Erythroblast (primary cell): Measurements from ENCODE around the gene FDPS.
A peak's percentile ranks its signal among the peaks of the same experiment; 100 is the strongest.

ENCODE experiments used
- DNase-seq, 2 experiments: peaks; one replicate each; lab custom pipeline; 2025; lab: John Stamatoyannopoulos, UW
- GATA1 ChIP-seq: IDR thresholded peaks from 2 replicates; pipeline ENCODE4 v1.6.1; 2011; ENCODE audit warnings: low read depth, mild to moderate bottlenecking, control low read depth, low read length, moderate library complexity
- POLR2A ChIP-seq: IDR thresholded peaks from 2 replicates; pipeline ENCODE4 v1.6.1; 2011; ENCODE audit warnings: mild to moderate bottlenecking, low read length

The FDPS gene

DNA sequence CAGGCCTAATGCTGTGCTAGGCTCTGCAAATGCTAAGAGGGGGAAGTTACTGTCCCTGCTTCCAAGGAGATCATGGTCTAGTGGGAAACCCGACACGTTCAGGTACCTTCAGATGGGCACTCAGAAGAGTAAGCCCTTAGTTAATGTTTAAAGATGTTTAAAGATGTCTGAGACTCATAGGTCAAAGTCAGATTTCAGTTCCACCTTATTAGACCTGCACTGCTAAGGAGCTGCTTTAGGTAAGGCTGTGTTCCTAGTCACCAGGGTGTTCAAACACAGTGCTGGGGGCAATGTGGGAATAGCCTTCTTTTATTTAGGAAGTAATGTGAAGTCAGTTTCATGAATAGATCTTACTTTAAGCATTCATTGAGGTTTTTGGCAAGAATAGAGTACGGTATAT lies 8.3 kb downstream of the FDPS start:
- no peak for DNase-seq
- no peak for TF ChIP-seq GATA1

DNA sequence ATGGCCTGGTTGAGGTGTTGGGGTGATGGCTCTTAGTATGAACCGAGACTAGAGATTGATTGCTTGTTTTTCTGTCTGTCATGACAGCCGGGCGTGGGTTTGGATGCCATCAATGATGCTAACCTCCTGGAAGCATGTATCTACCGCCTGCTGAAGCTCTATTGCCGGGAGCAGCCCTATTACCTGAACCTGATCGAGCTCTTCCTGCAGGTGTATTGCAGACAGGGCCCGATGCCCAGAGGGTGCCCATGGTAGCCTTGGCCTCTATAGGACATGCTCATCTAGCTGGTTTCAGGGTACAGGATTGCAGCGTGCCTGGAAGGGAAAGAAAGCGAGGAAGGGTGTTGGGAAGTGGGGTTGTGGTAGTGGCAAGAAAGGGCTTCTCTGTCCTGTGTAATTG lies 9.4 kb downstream of the FDPS start:
- no peak for DNase-seq

DNA sequence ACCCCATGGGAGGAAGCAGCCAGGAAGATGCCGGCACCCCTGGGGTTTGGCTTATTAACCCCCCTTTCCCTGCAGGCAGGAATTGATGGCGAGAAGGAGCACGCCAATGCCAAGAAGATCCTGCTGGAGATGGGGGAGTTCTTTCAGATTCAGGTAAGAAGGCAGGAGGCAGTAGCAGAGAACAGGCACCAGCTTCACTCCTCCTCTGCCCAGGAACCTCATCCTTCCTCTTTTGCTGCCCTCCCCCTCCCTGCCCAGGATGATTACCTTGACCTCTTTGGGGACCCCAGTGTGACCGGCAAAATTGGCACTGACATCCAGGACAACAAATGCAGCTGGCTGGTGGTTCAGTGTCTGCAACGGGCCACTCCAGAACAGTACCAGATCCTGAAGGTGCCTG lies 10.9 kb downstream of the FDPS start:
- TF ChIP-seq POLR2A (no peak), GATA1 (no peak)
- DNase-seq, result no peak

More for the DNA sequence above, 9.4 kb downstream of the FDPS start:
- no peak for TF ChIP-seq GATA1
- TF ChIP-seq POLR2A, result no peak

DNA sequence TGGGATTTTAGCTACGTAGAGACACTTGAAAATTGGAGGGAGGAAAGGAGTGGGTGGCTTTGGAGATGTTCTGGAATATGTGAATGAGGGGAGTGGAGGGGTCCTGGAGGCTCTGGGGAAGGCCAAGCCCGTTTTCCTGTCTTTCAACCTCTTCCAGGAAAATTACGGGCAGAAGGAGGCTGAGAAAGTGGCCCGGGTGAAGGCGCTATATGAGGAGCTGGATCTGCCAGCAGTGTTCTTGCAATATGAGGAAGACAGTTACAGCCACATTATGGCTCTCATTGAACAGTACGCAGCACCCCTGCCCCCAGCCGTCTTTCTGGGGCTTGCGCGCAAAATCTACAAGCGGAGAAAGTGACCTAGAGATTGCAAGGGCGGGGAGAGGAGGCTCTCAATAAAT lies 11.6 kb downstream of the FDPS start:
- no peak for DNase-seq
- TF ChIP-seq POLR2A (no peak), GATA1 (no peak)

DNA sequence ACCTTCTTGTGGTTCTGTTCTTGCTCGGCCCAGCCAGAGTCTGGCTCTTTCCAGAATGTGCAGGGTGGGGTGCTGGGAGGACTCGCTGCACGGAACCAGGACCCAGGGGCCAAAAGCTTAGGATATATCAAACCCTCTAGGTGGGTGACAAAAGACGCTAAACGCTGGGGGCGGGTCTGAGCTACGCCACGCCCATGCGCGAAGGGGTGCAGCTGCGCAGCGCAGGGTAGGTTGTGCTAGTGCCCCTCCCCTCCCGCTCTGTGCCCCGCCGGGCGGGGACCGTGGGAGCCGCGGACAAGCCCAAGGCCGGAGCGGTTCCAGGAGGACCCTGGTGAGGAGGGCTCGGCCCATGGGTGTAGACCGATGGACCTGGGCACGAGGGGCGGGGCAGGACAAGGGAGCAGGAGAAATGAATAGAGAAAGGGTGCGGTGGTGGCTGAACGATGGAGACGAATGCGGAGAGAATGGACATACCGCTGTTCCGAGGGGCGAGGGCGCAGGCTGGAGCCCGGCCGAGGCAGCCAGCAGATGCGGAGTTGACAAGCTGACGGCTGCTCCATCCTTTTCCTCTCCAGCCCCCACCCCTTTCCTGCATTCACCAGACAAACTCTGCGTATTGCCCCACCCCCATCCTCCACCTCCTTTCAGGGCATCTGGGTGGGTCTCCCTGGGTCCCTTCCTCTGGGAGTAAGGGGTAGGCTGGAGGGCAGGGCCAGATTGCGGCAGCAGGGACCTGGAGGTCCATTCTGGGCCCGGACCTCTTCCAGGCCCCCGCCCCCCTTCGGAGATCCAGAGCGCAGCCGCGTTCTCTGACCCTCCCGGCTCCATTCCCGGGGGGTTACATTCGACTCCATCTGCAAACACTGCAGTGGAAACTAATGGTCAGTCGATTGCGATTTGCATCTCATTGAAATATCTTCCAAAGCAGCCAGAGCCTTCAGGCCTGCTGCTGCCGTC lies 12.3 kb downstream of the FDPS start, which contains the start of gene RUSC1:
Gene RUSC1 (plus strand): TSS at position 234 of the 957 bp plus-strand sequence. CDS start 880 bp downstream, outside the sequence.
- TF ChIP-seq POLR2A (peak; percentile 45), GATA1 (no peak)
- peak; percentile 77 to 82 for DNase-seq

DNA sequence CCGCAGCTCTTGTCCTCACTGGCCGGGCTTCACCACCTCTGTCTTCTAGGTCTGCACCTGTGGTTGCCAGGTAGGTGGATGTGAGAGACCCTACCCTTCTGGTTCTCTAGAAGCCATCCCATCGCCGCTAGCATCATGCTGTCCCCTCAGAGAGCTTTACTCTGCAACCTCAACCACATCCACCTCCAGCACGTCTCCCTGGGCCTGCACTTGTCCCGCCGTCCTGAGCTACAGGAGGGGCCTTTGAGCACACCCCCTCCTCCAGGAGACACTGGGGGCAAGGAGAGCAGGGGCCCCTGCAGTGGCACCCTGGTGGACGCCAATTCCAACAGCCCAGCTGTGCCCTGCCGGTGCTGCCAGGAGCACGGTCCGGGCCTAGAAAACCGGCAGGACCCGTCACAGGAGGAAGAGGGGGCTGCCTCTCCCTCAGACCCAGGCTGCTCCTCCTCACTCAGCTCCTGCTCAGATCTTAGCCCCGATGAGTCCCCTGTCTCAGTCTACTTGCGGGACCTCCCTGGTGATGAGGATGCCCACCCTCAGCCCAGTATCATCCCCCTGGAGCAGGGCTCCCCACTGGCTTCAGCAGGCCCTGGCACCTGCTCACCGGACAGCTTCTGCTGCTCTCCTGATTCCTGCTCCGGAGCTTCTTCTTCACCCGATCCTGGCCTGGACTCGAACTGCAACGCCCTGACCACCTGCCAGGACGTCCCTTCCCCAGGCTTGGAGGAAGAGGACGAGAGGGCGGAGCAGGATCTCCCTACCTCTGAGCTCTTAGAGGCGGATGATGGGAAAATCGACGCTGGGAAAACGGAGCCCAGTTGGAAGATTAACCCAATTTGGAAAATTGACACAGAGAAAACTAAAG lies 13.2 kb downstream of the FDPS start:
- DNase-seq, result no peak
- TF ChIP-seq POLR2A (no peak), GATA1 (no peak)

DNA sequence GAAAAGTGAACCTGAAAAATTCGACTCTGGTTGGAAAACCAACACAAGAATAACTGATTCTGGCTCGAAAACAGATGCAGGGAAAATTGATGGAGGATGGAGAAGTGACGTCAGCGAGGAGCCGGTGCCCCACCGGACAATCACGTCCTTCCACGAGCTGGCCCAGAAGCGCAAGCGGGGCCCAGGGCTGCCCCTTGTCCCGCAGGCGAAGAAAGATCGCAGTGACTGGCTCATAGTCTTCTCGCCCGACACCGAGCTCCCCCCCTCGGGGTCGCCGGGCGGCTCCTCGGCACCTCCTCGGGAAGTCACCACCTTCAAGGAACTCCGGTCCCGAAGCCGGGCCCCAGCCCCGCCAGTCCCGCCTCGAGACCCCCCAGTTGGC lies 13.9 kb downstream of the FDPS start:
- DNase-seq, result no peak
- no peak for TF ChIP-seq POLR2A

DNA sequence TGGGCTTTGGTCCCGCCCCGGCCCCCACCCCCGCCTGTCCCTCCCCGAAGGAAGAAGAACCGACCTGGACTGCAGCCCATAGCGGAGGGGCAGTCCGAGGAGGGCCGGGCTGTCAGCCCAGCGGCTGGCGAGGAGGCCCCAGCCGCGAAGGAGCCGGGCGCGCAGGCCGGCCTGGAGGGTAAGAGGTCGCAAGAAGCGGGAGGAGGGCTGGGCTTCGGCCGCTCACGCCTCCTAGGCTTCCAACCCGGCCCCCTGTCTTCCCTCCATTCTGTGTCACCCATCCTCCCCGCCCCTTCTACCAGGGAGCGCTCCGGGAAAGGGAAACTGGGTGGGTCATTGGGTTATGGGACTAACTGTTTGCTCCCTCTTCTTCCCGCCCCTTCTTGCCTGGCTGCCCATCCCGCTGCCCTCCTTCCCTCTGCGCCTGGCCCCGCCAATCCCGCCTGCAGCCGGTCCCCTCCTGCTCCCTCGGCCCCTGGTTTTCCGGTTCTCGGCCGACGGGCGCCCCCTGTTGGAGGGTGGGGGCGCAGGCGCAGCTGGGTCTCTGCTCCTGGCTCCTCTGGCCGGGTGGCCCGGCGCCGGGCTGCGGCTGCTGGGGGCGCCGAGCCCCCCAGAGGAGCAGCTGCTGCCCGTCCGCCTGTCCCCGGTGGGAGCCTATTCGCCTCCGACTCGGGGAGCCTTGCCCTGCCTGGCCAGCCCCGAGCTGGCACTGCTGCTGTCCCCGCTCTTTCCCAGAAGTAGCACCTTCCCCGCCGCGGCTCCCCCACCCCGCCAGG lies 14.5 kb downstream of the FDPS start:
- peak; percentile 83 to 90 for DNase-seq
- TF ChIP-seq POLR2A (no peak), GATA1 (no peak)

DNA sequence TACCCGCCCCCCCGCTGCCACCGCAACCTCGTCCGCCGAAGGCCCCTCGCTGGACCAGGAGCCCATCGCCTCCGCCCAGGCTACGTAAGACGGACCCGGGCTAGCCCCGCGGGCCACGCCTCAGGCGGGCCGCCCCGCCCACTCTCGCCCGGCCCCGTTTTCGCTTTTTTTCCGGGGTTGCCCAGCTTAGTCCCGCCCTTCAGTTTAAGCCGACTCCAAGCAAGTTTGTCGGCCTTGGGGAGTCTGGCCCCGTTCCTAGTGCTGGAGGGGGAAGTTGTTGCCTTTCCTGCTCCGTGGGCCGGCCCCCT lies 15.0 kb downstream of the FDPS start:
- TF ChIP-seq GATA1, result no peak
- no peak for TF ChIP-seq POLR2A
- DNase-seq, result peak; percentile 90 to 94

DNA sequence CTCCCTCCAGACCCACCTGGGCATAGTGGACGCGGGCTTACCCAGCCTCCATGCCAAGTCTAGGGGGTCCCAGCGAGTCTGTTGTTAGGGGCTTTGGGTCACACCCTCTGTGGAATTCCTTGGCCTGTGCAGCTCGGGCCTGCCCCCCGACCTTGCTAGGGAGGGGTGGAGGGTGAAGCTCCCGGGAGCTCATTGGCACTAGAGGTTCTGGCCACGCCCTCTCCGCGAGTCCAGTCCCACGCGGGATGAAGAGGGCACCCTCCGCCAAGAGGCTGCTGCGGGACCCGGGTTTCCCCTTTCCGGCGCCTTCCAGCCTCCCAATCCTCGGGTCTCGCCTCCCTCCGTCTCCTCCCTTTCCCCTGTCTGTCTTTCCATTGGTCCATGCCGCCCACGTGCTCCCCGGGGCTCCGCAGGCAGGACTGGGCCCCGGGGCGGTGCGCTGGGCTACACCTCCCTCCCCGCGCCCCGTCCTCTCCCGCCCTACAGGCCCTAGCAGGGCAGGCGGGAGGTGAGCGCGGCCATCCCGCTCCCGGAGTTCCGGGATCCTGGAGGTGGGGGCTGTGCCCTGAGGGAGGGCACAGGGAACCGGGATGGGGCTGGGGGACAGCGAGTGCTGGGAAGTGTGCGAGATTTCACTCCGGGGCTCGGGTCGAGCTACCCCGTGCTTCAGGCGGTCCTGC lies 15.5 kb downstream of the FDPS start:
- peak; percentile 92 to 94 for DNase-seq
- TF ChIP-seq GATA1 (no peak), POLR2A (peak; percentile 66)

DNA sequence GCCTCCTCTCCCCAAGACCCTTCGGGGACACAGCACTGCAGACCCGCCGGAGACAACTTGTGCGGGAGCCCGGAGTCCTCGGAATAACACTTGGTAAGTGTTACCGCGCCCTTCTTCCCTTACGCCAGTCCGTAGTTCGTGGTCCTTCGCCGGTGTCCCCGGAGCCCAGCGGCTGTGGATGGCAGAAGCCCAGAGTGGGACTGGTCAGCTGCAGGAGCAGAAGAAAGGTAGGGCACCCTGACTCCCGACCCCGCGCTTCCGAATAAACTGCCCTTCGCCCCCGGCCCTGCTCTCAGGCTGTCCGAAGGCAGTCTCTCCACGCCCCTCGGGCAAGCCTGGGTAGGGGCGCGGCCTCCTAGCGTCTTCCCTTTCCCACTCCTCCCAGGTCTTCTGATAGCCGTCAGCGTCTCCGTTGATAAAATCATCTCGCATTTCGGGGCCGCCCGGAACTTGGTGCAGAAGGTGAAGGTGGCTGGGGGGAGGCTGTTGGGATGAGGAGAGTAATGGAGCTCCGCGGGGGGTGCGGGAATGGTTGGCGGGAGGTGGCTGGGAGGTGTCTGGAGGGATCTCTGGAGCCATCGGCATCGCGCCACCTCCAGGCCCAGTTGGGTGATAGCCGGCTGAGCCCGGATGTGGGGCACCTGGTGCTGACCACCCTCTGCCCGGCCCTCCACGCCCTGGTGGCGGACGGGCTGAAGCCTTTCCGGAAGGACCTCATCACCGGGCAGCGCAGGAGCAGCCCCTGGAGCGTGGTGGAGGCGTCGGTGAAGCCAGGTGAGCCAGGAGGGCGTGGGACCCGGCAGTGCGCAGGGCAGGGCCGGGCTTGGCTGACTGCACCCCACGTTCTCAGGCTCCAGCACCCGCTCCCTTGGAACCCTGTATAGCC lies 16.3 kb downstream of the FDPS start:
- peak; percentile 65 to 70 for DNase-seq

DNA sequence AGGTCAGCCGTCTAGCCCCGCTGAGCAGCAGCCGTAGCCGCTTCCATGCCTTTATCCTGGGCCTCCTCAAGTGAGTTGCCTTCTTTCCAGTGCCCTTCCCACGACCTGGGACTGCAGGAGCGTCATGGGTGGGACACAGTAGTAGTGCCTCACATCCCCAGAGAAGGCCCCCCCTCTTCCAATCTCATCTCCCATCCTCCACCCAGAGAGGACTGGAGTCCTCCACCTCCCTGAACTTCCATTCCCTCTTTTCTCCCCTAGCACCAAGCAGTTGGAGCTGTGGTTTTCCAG lies 16.9 kb downstream of the FDPS start:
- no peak for TF ChIP-seq GATA1
- no peak for TF ChIP-seq POLR2A
- no peak for DNase-seq

More for the DNA sequence above, 16.3 kb downstream of the FDPS start:
- no peak for TF ChIP-seq POLR2A
- TF ChIP-seq GATA1, result no peak

DNA sequence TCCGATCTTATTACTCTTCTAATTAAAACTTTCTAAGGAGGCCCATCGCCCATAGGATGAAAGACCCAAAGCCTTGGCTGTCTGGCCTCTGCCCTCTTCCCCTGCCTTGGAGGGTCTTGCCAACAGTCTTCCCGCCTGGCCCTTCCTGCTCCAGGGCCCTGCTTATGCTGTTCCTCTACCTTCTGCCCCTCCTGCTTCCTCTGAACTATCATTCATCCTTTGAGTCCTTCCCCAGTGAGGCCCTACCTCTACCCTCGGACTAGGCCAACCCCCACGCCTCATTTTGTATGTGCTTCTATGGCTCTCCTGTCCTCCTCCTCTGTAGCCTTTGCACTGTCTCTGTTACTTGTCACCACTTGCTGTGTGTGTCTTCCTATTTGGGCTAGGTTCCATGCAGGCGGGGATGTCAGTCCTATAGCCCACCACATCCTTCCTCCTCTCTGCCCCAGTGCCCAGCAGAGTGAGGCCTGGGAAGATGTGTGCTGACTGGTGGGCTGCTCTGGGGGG lies 17.4 kb downstream of the FDPS start:
- TF ChIP-seq GATA1 (no peak), POLR2A (no peak)
- DNase-seq, result no peak
